Activated CD8-positive, alpha-beta T cell treated with anti-CD3 and anti-CD28 coated beads for 36 hours (primary cell): Measurements from ENCODE around the gene MFAP3L. TPM values are rescaled to one million over a fixed set of nuclear protein-coding genes. Genes with fewer than 3 reads are reported as not detected.

ENCODE experiments used
- ATAC-seq: fragments of 200-7000 bp; cut with Tn5 transposase; one replicate; pipeline ENCODE4 v1.10.0; 2021; ENCODE audit warnings: mild to moderate bottlenecking, moderate library complexity
- CTCF ChIA-PET: fragments of 350-600 bp; sonication (Branson Sonifier 250); formaldehyde crosslinking; loops from one replicate; lab custom pipeline; 2021; ENCODE audit warnings: antibody characterized with exemption; lab: Charles Lee
- POLR2A ChIA-PET: fragments of 350-600 bp; sonication (Branson Sonifier 250); formaldehyde crosslinking; loops from one replicate; lab custom pipeline; 2021; ENCODE audit warnings: antibody characterized with exemption; lab: Charles Lee
- DNase-seq: peaks from one replicate; pipeline ENCODE4 v3.0.0-alpha.2; 2020
- H3K27ac Mint-ChIP-seq: one replicate; pipeline ENCODE4 v1.8.0; 2021; ENCODE audit warnings: mild to moderate bottlenecking, mixed read lengths
- H3K27me3 Mint-ChIP-seq: one replicate; pipeline ENCODE4 v1.8.0; 2021; ENCODE audit warnings: mixed read lengths
- H3K36me3 Mint-ChIP-seq: one replicate; pipeline ENCODE4 v1.8.0; 2021; ENCODE audit warnings: low read depth, mixed read lengths
- H3K4me1 Mint-ChIP-seq: one replicate; pipeline ENCODE4 v1.8.0; 2021; ENCODE audit warnings: low read depth, mixed read lengths
- H3K4me3 Mint-ChIP-seq: one replicate; pipeline ENCODE4 v1.8.0; 2021; ENCODE audit warnings: mild to moderate bottlenecking, moderate library complexity, mixed read lengths
- H3K9me3 Mint-ChIP-seq: one replicate; pipeline ENCODE4 v1.8.0; 2021; ENCODE audit warnings: mixed read lengths
- CTCF ChIP-seq: fragments of 200-600 bp; IDR thresholded peaks from one replicate; pipeline ENCODE4 v1.8.0; 2022; ENCODE audit warnings: antibody characterized with exemption, mild to moderate bottlenecking
- intact Hi-C: fragments of 100-400 bp; cut with micrococcal nuclease; formaldehyde crosslinking; loops from one replicate; pipeline ENCODE4 v1.10.0; 2022
- total RNA-seq, 2 experiments: library from RNA; stranded (reverse); gene quantifications; one replicate each; pipeline ENCODE4 v1.2.3, GENCODE V29; 2021

MFAP3L gene
- total RNA-seq, 2 experiments from 2014 or later, result 0.68 to 0.85 TPM

DNA sequence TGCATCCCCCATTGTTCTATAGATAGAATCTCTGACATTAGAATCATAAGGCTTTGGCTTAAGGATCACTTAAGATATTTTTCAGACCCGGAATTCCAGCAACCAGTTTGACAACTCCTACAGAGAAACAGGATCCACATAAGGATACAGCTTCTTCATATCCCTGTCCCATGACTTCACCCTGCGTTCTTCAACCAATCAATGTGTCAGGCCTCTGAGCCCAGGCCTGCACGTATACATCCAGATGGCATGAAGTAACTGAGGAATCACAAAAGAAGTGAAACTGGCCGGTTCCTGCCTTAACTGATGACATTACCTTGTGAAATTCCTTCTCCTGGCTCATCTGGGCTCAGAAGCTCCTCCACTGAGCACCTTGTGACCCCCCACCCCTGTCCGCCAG lies 85.1 kb downstream of the MFAP3L start:
- ChIA-PET POLR2A (no interaction called here), CTCF (no interaction called here)
- no peak overlapping the region for H3K4me3 Mint-ChIP-seq
- TF ChIP-seq CTCF, result no peak
- H3K36me3 Mint-ChIP-seq, result no peaks in the 10 kb centered on the region
- H3K27ac Mint-ChIP-seq, result no peak overlapping the region
- H3K27me3 Mint-ChIP-seq, result no peaks in the 10 kb centered on the region
- intact Hi-C loops, result no loop called here
- DNase-seq (no peak), ATAC-seq (no peak)
- no peaks in the 10 kb centered on the region for H3K9me3 Mint-ChIP-seq
- no peaks in the 10 kb centered on the region for H3K4me1 Mint-ChIP-seq

GRCh38 chr4:169940460-169940859 lies 85.7 kb downstream of the MFAP3L start:
- Mint-ChIP-seq H3K4me3 (no peak overlapping the region), H3K9me3 (no peaks in the 10 kb centered on the region), H3K27ac (no peak overlapping the region), H3K27me3 (no peaks in the 10 kb centered on the region), H3K4me1 (no peaks in the 10 kb centered on the region), H3K36me3 (no peaks in the 10 kb centered on the region)
- DNase-seq (no peak), ATAC-seq (no peak)
- CTCF ChIA-PET, result no interaction called here
- intact Hi-C loops, result no loop called here
- TF ChIP-seq CTCF, result no peak
- POLR2A ChIA-PET, result no interaction called here

Other genes with a start within 250 kb of the MFAP3L start
- gene AADAT, start 63.6 kb upstream of the MFAP3L start, total RNA-seq, result not detected